Activated T-helper 17 cell treated with anti-CD3 and anti-CD28 coated beads, Interleukin-2, amount 50 U/mL, for 72 hours (primary cell): ENCODE results near the gene LTA4H. TPM values are rescaled to one million over a fixed set of nuclear protein-coding genes. Genes with fewer than 3 reads are reported as not detected.

Source experiments
- ATAC-seq: fragments of 150-1000 bp; cut with Tn5 transposase; replicated peaks from 2 replicates; pipeline ENCODE4 v1.10.0; 2021; ENCODE audit warnings: mild to moderate bottlenecking, moderate library complexity
- H3K27ac Mint-ChIP-seq: one replicate; pipeline ENCODE4 v1.8.0; 2022; ENCODE audit warnings: mixed read lengths
- H3K27me3 Mint-ChIP-seq: one replicate; pipeline ENCODE4 v1.8.0; 2022; ENCODE audit warnings: mixed read lengths
- H3K36me3 Mint-ChIP-seq: one replicate; pipeline ENCODE4 v1.8.0; 2022; ENCODE audit warnings: low read depth, mild to moderate bottlenecking, mixed read lengths
- H3K4me1 Mint-ChIP-seq: one replicate; pipeline ENCODE4 v1.8.0; 2022; ENCODE audit warnings: mixed read lengths
- H3K4me3 Mint-ChIP-seq: one replicate; pipeline ENCODE4 v1.8.0; 2022; ENCODE audit warnings: mild to moderate bottlenecking, mixed read lengths
- H3K9me3 Mint-ChIP-seq: one replicate; pipeline ENCODE4 v1.8.0; 2022; ENCODE audit warnings: mixed read lengths
- total RNA-seq, 2 donors: library from RNA; stranded (reverse); gene quantifications; one replicate each; pipeline ENCODE4 v1.2.3, GENCODE V29; 2022

LTA4H gene
- 100 to 1,000 TPM in 1 of 2 donors, 10 to 100 TPM in 1; 95.4 to 127 TPM for total RNA-seq

GRCh38 chr12:96035283-96036236, at the start of gene LTA4H:
Gene LTA4H, minus strand, starts transcription at chr12:96035587. Its CDS starts 68 bp downstream, at chr12:96035519.
- H3K27ac Mint-ChIP-seq: no peak within 1 kb of the TSS
- H3K27me3 Mint-ChIP-seq: no peaks in the 10 kb centered on the region
- no peak within 1 kb of the TSS for H3K4me3 Mint-ChIP-seq
- H3K9me3 Mint-ChIP-seq: no peaks in the 10 kb centered on the region
- ATAC-seq: peak; percentile 95
- H3K36me3 Mint-ChIP-seq: peaks cover 6% of the 10 kb centered on the region
- peaks cover 5% of the 10 kb centered on the region for H3K4me1 Mint-ChIP-seq

DNA sequence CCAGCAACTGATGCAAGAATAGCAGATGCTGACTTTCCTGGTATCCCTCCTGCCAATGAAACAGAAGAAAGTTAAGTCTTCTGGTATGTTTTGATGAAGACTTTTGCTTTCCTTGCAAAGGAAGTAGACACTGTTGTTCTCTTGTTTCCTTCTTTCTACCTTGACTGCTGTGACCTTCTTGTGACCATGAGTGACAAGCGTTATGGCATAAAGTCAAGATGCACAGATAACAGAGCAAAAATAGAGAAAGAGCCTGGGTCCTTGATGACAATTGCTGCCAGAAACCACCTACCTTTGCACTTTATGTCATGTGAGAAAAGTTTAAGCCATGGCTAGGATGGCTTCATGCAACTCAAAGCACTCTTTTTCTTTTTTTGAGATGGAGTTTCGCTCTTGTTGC, 49.2 kb upstream of the LTA4H start:
- no peak for ATAC-seq
- Mint-ChIP-seq H3K27me3 (no peaks in the 10 kb centered on the region), H3K9me3 (peaks cover 14% of the 10 kb centered on the region), H3K4me3 (no peak overlapping the region), H3K27ac (no peak overlapping the region), H3K4me1 (peaks cover 6% of the 10 kb centered on the region), H3K36me3 (no peaks in the 10 kb centered on the region)

GRCh38 chr12:96083020-96083719, 47.8 kb upstream of the LTA4H start:
- Mint-ChIP-seq H3K27me3 (no peaks in the 10 kb centered on the region), H3K36me3 (no peaks in the 10 kb centered on the region), H3K4me1 (peaks cover 6% of the 10 kb centered on the region), H3K4me3 (no peak overlapping the region), H3K9me3 (peaks cover 6% of the 10 kb centered on the region), H3K27ac (no peak overlapping the region)
- ATAC-seq: peak; percentile 35

- peaks cover 6% of the 10 kb centered on the region for H3K9me3 Mint-ChIP-seq
- peaks cover 6% of the 10 kb centered on the region for H3K4me1 Mint-ChIP-seq
- no peak overlapping the region for H3K27ac Mint-ChIP-seq
- no peaks in the 10 kb centered on the region for H3K27me3 Mint-ChIP-seq
- H3K36me3 Mint-ChIP-seq: no peaks in the 10 kb centered on the region
- no peak for ATAC-seq
- no peak overlapping the region for H3K4me3 Mint-ChIP-seq
Measured at GRCh38 chr12:96081596-96081995, 46.2 kb upstream of the LTA4H start.

DNA sequence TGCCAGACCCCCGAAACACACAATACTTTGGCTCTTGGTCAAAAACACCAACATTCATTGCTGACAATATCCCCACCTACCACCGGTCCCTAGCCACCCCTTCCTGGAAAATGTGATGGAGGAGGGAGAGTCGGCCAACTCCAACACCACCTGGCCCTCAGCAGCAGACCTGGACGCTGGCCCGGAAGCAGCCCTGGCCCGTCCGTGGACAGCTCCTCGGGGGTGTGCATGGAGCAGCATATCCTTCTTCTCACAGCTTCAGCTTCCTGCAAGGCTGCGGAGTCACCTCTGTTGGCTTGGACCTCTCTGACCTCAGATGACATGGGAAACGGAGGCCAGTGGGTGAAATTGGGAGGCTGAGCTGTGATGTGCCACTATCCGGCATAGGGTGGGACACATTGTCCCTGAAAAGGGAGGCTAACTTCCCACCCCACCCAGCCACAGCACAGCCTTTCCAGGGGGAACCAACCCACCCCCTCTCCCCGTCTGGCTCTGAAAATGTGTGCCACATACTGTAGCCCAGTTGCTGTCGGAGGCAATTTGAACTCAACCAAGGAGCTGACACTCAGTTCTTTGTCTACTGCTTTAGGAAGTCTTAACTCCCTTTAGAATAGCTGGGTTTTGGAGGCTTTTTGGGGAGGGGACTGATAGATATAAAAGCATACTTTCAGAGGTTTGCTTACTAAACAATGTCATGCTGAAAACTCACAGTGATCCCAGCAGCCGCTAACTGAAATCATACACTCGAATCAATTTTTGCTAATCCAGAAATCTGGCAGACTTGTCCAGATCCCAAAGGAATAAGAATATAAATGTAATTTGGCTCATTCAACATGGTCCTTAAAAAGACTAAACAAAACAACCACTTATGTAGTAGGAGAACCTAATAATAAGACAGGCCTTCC, 43.1 kb upstream of the LTA4H start:
- H3K36me3 Mint-ChIP-seq: no peaks in the 10 kb centered on the region
- H3K4me3 Mint-ChIP-seq: no peak overlapping the region
- H3K27ac Mint-ChIP-seq: no peak overlapping the region
- no peaks in the 10 kb centered on the region for H3K27me3 Mint-ChIP-seq
- no peaks in the 10 kb centered on the region for H3K9me3 Mint-ChIP-seq
- ATAC-seq: no peak
- peaks cover 3% of the 10 kb centered on the region for H3K4me1 Mint-ChIP-seq

GRCh38 chr12:96077081-96077480, 41.7 kb upstream of the LTA4H start:
- no peak overlapping the region for H3K4me3 Mint-ChIP-seq
- H3K27ac Mint-ChIP-seq: no peak overlapping the region
- no peak for ATAC-seq
- H3K4me1 Mint-ChIP-seq: peaks cover 5% of the 10 kb centered on the region
- no peaks in the 10 kb centered on the region for H3K9me3 Mint-ChIP-seq
- H3K27me3 Mint-ChIP-seq: no peaks in the 10 kb centered on the region
- no peaks in the 10 kb centered on the region for H3K36me3 Mint-ChIP-seq

DNA sequence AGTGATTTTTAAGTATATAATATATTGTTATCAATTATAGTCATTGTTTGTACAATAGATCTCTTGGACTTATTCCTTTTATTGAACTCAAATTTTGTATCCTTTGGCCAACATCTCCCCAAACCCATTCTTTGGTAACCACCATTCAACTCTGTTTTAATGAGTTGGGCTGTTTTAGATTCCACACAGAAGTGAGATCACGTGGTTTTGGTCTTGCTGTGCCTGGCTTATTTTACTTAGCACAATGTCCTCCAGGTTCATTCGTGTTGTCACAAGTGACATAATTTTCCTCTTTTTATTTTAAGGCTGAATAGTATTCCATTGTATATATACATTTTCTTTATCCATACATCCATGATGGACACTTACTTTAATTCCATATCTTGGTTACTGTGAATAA, 40.2 kb upstream of the LTA4H start:
- ATAC-seq: no peak
- Mint-ChIP-seq H3K27ac (no peak overlapping the region), H3K4me1 (peaks cover 5% of the 10 kb centered on the region), H3K9me3 (no peaks in the 10 kb centered on the region), H3K27me3 (no peaks in the 10 kb centered on the region), H3K4me3 (no peak overlapping the region), H3K36me3 (no peaks in the 10 kb centered on the region)

DNA sequence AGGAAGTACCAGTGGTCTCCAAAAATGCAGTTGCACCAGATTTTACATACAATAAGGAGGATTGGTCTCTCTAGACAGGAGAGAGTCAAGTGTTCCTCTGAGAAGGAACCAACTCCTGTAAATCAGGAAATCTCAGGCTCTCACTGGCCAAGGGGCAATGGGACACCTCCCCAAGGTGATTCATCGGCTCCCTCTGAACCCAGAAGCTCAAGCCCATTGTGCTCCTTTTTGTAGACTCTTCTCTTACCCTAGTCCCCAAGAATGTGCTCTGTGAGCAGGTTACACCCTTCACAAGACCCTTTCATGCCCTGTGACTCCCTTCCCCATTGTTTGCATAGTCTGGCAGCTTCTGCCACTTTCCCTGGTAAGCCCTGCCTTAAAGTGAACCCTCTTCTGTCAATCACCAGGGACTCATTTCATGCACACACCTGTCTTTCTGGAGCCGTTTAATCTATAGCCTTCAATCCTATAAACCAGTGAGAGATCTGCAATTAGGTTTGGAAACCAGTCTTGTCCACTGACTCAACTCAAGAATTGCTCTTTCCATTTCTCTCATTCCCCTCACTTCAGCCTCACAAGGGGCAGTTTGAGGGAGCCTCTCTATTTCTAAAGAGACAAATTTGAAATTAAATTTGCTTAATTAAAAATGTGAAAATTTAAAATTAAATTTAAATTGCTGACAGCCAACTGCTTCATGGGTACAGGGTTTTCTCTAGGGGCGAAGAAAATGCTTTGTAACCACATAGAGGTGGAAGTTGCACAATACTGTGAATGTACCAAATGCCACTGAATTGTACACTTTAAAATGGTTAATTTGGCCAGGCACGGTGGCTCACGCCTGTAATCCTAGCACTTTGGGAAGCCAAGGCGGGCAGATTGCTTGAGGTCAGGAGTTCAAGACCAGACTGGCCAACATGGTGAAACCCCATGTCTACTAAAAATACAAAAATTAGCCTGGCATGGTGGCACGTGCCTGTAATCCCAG, 38.3 kb upstream of the LTA4H start:
- peak; percentile 34 for ATAC-seq
- no peaks in the 10 kb centered on the region for H3K27me3 Mint-ChIP-seq
- H3K36me3 Mint-ChIP-seq: no peaks in the 10 kb centered on the region
- H3K9me3 Mint-ChIP-seq: no peaks in the 10 kb centered on the region
- H3K4me3 Mint-ChIP-seq: no peak overlapping the region
- no peak overlapping the region for H3K27ac Mint-ChIP-seq
- peaks cover 5% of the 10 kb centered on the region for H3K4me1 Mint-ChIP-seq

DNA sequence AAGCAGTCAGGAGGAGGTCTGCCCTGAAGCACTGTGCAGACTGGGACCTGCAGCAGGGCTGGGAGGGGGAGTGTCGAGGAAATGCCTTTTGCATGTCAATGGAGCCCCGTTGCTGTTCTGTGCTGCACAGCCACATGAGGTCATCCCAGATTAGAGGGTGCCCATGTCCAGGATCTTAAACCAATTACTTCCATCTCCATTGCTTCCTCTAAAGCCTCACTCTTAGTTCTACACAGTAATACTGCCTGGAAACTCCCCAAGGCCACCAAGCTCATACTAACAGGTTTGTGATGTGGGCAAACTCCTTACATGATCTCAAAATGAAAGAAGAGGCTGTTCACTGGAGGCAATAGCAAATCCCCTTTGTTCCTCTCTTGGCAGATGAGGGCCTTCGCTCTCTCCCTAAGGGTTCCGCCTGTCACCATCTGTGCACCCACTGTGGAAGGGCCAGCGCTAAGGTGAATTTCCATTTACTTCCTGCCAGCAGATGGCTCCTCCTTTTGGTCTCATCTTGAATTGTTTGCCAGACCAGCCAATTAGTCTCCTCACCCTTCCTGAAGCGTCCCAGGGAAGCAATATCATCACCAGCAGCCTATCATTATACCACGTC, 35.4 kb upstream of the LTA4H start:
- H3K27ac Mint-ChIP-seq: no peak overlapping the region
- no peak overlapping the region for H3K4me3 Mint-ChIP-seq
- H3K9me3 Mint-ChIP-seq: no peaks in the 10 kb centered on the region
- no peaks in the 10 kb centered on the region for H3K27me3 Mint-ChIP-seq
- H3K4me1 Mint-ChIP-seq: peaks cover 5% of the 10 kb centered on the region
- peak; percentile 34 for ATAC-seq
- H3K36me3 Mint-ChIP-seq: no peaks in the 10 kb centered on the region

- ATAC-seq: no peak
- H3K4me3 Mint-ChIP-seq: no peak overlapping the region
- H3K4me1 Mint-ChIP-seq: peaks cover 5% of the 10 kb centered on the region
- no peaks in the 10 kb centered on the region for H3K9me3 Mint-ChIP-seq
- no peaks in the 10 kb centered on the region for H3K36me3 Mint-ChIP-seq
- H3K27ac Mint-ChIP-seq: no peak overlapping the region
- no peaks in the 10 kb centered on the region for H3K27me3 Mint-ChIP-seq
Measured at GRCh38 chr12:96069511-96070231, 34.3 kb upstream of the LTA4H start.

DNA sequence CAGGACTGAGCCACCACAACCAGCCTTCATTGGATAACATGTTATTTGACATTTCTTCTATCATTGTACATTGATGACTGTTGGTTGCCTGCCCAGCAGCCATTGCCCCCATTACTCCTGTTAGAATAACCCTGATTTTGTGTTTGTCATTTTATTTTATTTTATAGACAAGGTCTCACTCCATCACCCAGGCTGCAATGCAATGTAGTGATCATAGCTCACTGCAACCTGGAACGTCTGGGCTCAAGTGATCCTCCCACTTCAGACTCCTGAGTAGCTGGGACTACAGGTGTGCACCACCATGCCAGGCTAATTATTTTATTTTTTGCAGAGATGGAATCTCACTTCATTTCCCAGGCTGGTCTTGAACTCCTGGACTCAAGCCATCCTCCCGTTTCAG, 33.2 kb upstream of the LTA4H start:
- no peak overlapping the region for H3K4me3 Mint-ChIP-seq
- no peaks in the 10 kb centered on the region for H3K27me3 Mint-ChIP-seq
- H3K36me3 Mint-ChIP-seq: no peaks in the 10 kb centered on the region
- H3K27ac Mint-ChIP-seq: no peak overlapping the region
- ATAC-seq: no peak
- no peaks in the 10 kb centered on the region for H3K9me3 Mint-ChIP-seq
- peaks cover 9% of the 10 kb centered on the region for H3K4me1 Mint-ChIP-seq

- Mint-ChIP-seq H3K27me3 (no peaks in the 10 kb centered on the region), H3K36me3 (no peaks in the 10 kb centered on the region), H3K9me3 (no peaks in the 10 kb centered on the region), H3K4me3 (no peak overlapping the region), H3K4me1 (peaks cover 11% of the 10 kb centered on the region), H3K27ac (no peak overlapping the region)
- no peak for ATAC-seq
Measured at GRCh38 chr12:96068111-96068510, 32.7 kb upstream of the LTA4H start.
